IMR-90 (cell line): ENCODE measurements around the gene MEIS2.

ENCODE experiments used
- MAFK ChIP-seq: IDR thresholded peaks from 2 replicates; pipeline ENCODE4 v1.6.1; 2012; ENCODE audit warnings: low read depth, low read length, improper control_type of control experiment
- POLR2A ChIP-seq: IDR thresholded peaks from 2 replicates; pipeline ENCODE4 v1.6.1; 2012; ENCODE audit warnings: mild to moderate bottlenecking, low read depth, low read length
- RAD21 ChIP-seq: IDR thresholded peaks from 2 replicates; pipeline ENCODE4 v1.6.1; 2012; ENCODE audit warnings: low read length, improper control_type of control experiment
- TF ChIP-seq, protein P1 (sequence below): conservative IDR thresholded peaks from 2 replicates; pipeline ENCODE4 v1.5.1; 2012; ENCODE audit warnings: mild to moderate bottlenecking, low read depth, low read length, improper control_type of control experiment
- TF ChIP-seq, protein P2 (sequence below): fragments of 150-350 bp; IDR thresholded peaks from 2 replicates; pipeline ENCODE4 v1.6.1; 2016; ENCODE audit warnings: low read depth, mild to moderate bottlenecking, low read length, moderate library complexity, borderline replicate concordance

DNA sequence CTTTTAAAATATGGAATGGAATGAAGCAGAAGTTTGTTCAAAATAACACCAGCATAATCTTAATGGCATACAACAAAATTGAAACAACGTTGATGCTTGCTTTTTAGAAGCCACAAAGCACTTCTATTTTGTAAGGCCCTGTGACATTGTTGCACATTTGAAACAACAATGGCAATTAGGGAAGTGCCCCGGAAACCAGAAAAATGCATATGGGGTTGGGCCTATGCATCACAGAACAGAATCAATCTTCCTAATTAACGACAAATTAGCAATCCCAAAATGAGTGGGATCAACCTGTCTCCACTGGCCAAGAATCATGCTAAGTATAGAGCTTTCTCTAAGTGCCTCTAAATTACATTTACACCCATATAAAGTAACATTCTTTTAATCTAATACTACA is 168.9 kb downstream of the MEIS2 start:
- TF ChIP-seq MAFK (no peak), POLR2A (no peak), RAD21 (no peak)
- TF ChIP-seq, protein P1, sequence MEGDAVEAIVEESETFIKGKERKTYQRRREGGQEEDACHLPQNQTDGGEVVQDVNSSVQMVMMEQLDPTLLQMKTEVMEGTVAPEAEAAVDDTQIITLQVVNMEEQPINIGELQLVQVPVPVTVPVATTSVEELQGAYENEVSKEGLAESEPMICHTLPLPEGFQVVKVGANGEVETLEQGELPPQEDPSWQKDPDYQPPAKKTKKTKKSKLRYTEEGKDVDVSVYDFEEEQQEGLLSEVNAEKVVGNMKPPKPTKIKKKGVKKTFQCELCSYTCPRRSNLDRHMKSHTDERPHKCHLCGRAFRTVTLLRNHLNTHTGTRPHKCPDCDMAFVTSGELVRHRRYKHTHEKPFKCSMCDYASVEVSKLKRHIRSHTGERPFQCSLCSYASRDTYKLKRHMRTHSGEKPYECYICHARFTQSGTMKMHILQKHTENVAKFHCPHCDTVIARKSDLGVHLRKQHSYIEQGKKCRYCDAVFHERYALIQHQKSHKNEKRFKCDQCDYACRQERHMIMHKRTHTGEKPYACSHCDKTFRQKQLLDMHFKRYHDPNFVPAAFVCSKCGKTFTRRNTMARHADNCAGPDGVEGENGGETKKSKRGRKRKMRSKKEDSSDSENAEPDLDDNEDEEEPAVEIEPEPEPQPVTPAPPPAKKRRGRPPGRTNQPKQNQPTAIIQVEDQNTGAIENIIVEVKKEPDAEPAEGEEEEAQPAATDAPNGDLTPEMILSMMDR: no peak
- TF ChIP-seq, protein P2, sequence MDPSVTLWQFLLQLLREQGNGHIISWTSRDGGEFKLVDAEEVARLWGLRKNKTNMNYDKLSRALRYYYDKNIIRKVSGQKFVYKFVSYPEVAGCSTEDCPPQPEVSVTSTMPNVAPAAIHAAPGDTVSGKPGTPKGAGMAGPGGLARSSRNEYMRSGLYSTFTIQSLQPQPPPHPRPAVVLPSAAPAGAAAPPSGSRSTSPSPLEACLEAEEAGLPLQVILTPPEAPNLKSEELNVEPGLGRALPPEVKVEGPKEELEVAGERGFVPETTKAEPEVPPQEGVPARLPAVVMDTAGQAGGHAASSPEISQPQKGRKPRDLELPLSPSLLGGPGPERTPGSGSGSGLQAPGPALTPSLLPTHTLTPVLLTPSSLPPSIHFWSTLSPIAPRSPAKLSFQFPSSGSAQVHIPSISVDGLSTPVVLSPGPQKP: no peak
